HepG2 (cell line): Measurements from ENCODE around the gene CPNE5. TPM values are rescaled to one million over a fixed set of nuclear protein-coding genes. Genes with fewer than 3 reads are reported as not detected.

Experiments used
- GABPB1 ChIP-seq: IDR thresholded peaks from 2 replicates; pipeline ENCODE4 v1.6.1; 2016; ENCODE audit warnings: mild to moderate bottlenecking, missing genetic modification reagents, moderate library complexity, missing compliant biosample characterization
- GLI4 ChIP-seq: sonication (generic); formaldehyde crosslinking; IDR thresholded peaks from 2 replicates; pipeline ENCODE4 v1.5.1; 2020; ENCODE audit warnings: missing genetic modification reagents, mild to moderate bottlenecking, moderate library complexity, borderline replicate concordance
- HDAC6 ChIP-seq: fragments of 200-600 bp; sonication (generic); IDR thresholded peaks from 2 replicates; pipeline ENCODE4 v1.7.0; 2017; ENCODE audit warnings: mild to moderate bottlenecking, antibody characterized with exemption, low read length, low read depth
- HIVEP1 ChIP-seq: sonication (generic); formaldehyde crosslinking; IDR thresholded peaks from 2 replicates; pipeline ENCODE4 v1.4.0; 2020; ENCODE audit warnings: mild to moderate bottlenecking, missing genetic modification reagents
- HOXD1 ChIP-seq: sonication (generic); formaldehyde crosslinking; IDR thresholded peaks from 2 replicates; pipeline ENCODE4 v1.5.0; 2020; ENCODE audit warnings: missing genetic modification reagents
- IKZF4 ChIP-seq: sonication (generic); formaldehyde crosslinking; IDR thresholded peaks from 2 replicates; pipeline ENCODE4 v1.5.1; 2020; ENCODE audit warnings: borderline replicate concordance, mild to moderate bottlenecking, low read depth, missing genetic modification reagents; ENCODE audit errors: not compliant biosample characterization
- KDM3A ChIP-seq: IDR thresholded peaks from 2 replicates; pipeline ENCODE4 v1.6.1; 2018; ENCODE audit warnings: low read depth, missing compliant biosample characterization
- NFE2L1 ChIP-seq: sonication (generic); formaldehyde crosslinking; IDR thresholded peaks from 2 replicates; pipeline ENCODE4 v1.4.0; 2020; ENCODE audit warnings: missing genetic modification reagents, mild to moderate bottlenecking, borderline replicate concordance
- NR2F6 ChIP-seq, 2 experiments: IDR thresholded peaks; 2 replicates each; pipeline ENCODE4 v1.6.1; 2016; ENCODE audit warnings: antibody characterized with exemption in 1 of 2, mild to moderate bottlenecking in 1 of 2
- NRL ChIP-seq: sonication (generic); formaldehyde crosslinking; IDR thresholded peaks from 2 replicates; pipeline ENCODE4 v1.5.0; 2020; ENCODE audit warnings: missing genetic modification reagents, mild to moderate bottlenecking, moderate library complexity, borderline replicate concordance
- SP5 ChIP-seq: IDR thresholded peaks from 2 replicates; pipeline ENCODE4 v1.6.1; 2016; ENCODE audit warnings: low read depth, borderline replicate concordance
- TARDBP ChIP-seq: sonication (generic); formaldehyde crosslinking; IDR thresholded peaks from 2 replicates; pipeline ENCODE4 v1.8.0; 2022; ENCODE audit warnings: mild to moderate bottlenecking, missing genetic modification reagents
- U2AF1 ChIP-seq: fragments of 200-400 bp; formaldehyde crosslinking; optimal IDR thresholded peaks from 2 replicates; pipeline ENCODE3; 2017; ENCODE audit warnings: mild to moderate bottlenecking, low read depth, low read length
- WIZ ChIP-seq: sonication (generic); formaldehyde crosslinking; IDR thresholded peaks from 2 replicates; pipeline ENCODE4 v1.5.1; 2020; ENCODE audit warnings: mild to moderate bottlenecking, missing genetic modification reagents
- ZFP82 ChIP-seq: sonication (generic); formaldehyde crosslinking; IDR thresholded peaks from 2 replicates; pipeline ENCODE4 v1.5.1; 2020; ENCODE audit warnings: mild to moderate bottlenecking, missing genetic modification reagents, borderline replicate concordance
- ZNF510 ChIP-seq: sonication (generic); formaldehyde crosslinking; IDR thresholded peaks from 2 replicates; pipeline ENCODE4 v1.4.0; 2020; ENCODE audit warnings: low read depth, mild to moderate bottlenecking, missing genetic modification reagents
- polyA plus RNA-seq, 8 experiments: library from polyadenylated mRNA; depleted of rRNA in 3 of 8; stranded (reverse) in 7 of 8; unstranded in 1 of 8; fragments of >200 nt; fragmentation: Illumina TruSeq in 4 of 8; extraction: Trizol in 4 of 8; gene quantifications; 2 replicates each; pipeline versions ENCODE4 v1.2.1 to v1.2.3, GENCODE V29; 2011 to 2016; ENCODE audit warnings: low read depth in 4 of 8, missing spikeins in 1 of 8, mixed read lengths in 1 of 8; ENCODE audit not compliant: insufficient read depth in 1 of 8
- total RNA-seq, 5 experiments: library from RNA; depleted of rRNA; stranded (reverse); fragments of >200 nt; fragmentation: Illumina TruSeq; extraction: Trizol; gene quantifications; 2 replicates each; pipeline ENCODE4 v1.2.3, GENCODE V29; 2016; ENCODE audit warnings: low read depth in 1 of 5
- TF ChIP-seq, protein P1 (sequence below): conservative IDR thresholded peaks from 2 replicates; pipeline ENCODE4 v1.6.1; 2018; ENCODE audit warnings: missing genetic modification reagents
- TF ChIP-seq, protein P2 (sequence below): sonication (generic); formaldehyde crosslinking; IDR thresholded peaks from 2 replicates; pipeline ENCODE4 v1.5.0; 2020; ENCODE audit warnings: missing genetic modification reagents
- TF ChIP-seq, protein P3 (sequence below): sonication (generic); formaldehyde crosslinking; IDR thresholded peaks from 2 replicates; pipeline ENCODE4 v1.4.0; 2020; ENCODE audit warnings: missing genetic modification reagents
- TF ChIP-seq, protein P4 (sequence below): sonication (generic); formaldehyde crosslinking; IDR thresholded peaks from 2 replicates; pipeline ENCODE4 v1.4.0; 2020; ENCODE audit warnings: mild to moderate bottlenecking, missing genetic modification reagents
- TF ChIP-seq, protein P5 (sequence below): sonication (generic); formaldehyde crosslinking; IDR thresholded peaks from 2 replicates; pipeline ENCODE4 v1.8.0; 2022; ENCODE audit warnings: low read depth, missing genetic modification reagents

Gene CPNE5
- total and polyA plus RNA-seq, 2 of the 13 experiments (the other 11 are each of a cell fraction or from before 2014, with no cell fraction given): 0.16 TPM; not detected in 1

DNA sequence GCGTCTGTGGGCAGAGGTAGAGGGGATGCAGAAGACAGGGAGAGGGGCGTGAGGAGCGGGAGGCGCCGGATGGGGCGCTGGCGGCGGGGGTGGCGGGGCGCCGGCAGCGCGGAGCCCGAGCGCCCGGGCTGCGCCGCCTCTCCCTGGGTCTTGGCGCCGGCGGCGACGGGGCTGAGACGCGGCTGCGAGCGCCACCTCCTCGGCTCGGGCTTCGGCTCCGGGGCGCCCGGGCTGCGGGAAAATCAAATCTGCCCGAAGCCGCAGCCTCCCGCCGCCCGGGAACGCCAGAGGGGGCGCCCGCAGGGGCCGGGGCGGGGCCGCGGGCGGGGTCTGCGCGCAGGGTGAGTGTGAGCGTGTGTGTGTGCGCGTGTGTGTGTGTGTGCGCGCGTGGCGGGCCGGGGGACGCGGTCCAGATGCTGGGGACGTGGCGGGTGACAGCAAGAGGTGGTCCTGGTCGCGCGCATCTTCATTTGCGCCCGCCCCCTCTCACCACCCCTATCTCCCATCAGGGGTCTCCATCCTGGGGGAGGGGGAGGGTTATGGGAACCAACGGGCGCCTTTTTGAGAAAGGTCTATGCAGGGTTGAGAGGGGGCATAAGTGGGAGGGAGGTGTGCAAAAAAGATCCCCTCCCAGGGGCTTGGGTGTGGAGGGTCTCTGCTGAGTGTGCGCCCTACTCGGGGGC, 646 bp upstream of the CPNE5 start (continued):
- TF ChIP-seq, protein P1, sequence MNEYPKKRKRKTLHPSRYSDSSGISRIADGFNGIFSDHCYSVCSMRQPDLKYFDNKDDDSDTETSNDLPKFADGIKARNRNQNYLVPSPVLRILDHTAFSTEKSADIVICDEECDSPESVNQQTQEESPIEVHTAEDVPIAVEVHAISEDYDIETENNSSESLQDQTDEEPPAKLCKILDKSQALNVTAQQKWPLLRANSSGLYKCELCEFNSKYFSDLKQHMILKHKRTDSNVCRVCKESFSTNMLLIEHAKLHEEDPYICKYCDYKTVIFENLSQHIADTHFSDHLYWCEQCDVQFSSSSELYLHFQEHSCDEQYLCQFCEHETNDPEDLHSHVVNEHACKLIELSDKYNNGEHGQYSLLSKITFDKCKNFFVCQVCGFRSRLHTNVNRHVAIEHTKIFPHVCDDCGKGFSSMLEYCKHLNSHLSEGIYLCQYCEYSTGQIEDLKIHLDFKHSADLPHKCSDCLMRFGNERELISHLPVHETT (CRISPR knock-in tag): no peak
- TF ChIP-seq, protein P2, sequence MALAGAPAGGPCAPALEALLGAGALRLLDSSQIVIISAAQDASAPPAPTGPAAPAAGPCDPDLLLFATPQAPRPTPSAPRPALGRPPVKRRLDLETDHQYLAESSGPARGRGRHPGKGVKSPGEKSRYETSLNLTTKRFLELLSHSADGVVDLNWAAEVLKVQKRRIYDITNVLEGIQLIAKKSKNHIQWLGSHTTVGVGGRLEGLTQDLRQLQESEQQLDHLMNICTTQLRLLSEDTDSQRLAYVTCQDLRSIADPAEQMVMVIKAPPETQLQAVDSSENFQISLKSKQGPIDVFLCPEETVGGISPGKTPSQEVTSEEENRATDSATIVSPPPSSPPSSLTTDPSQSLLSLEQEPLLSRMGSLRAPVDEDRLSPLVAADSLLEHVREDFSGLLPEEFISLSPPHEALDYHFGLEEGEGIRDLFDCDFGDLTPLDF (CRISPR knock-in tag): no peak
- TF ChIP-seq SP5 (0 out of 2 replicates have a peak, but pooled peaks have one; percentile 35), NFE2L1 (CRISPR knock-in tag) (no peak), HDAC6 (no peak), TARDBP (CRISPR knock-in tag) (no peak), HOXD1 (no peak), IKZF4 (CRISPR knock-in tag) (peak; percentile 54), U2AF1 (no peak), ZNF510 (CRISPR knock-in tag) (no peak), NR2F6 (IDR thresholded peaks at IDR 0.05) (no peak), NR2F6 (CRISPR knock-in tag; IDR thresholded peaks at IDR 0.05) (no peak), ZFP82 (CRISPR knock-in tag) (peak; percentile 26; the same call in 1 of the 2 replicates), GABPB1 (CRISPR knock-in tag) (no peak; the same call in 1 of the 2 replicates), WIZ (CRISPR knock-in tag) (no peak), HIVEP1 (CRISPR knock-in tag) (no peak), NRL (no peak), GLI4 (CRISPR knock-in tag) (no peak), KDM3A (no peak)
- TF ChIP-seq, protein P3, sequence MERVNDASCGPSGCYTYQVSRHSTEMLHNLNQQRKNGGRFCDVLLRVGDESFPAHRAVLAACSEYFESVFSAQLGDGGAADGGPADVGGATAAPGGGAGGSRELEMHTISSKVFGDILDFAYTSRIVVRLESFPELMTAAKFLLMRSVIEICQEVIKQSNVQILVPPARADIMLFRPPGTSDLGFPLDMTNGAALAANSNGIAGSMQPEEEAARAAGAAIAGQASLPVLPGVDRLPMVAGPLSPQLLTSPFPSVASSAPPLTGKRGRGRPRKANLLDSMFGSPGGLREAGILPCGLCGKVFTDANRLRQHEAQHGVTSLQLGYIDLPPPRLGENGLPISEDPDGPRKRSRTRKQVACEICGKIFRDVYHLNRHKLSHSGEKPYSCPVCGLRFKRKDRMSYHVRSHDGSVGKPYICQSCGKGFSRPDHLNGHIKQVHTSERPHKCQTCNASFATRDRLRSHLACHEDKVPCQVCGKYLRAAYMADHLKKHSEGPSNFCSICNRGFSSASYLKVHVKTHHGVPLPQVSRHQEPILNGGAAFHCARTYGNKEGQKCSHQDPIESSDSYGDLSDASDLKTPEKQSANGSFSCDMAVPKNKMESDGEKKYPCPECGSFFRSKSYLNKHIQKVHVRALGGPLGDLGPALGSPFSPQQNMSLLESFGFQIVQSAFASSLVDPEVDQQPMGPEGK (CRISPR knock-in tag): 0 out of 2 replicates have a peak, but pooled peaks have one; percentile 27
- TF ChIP-seq, protein P4, sequence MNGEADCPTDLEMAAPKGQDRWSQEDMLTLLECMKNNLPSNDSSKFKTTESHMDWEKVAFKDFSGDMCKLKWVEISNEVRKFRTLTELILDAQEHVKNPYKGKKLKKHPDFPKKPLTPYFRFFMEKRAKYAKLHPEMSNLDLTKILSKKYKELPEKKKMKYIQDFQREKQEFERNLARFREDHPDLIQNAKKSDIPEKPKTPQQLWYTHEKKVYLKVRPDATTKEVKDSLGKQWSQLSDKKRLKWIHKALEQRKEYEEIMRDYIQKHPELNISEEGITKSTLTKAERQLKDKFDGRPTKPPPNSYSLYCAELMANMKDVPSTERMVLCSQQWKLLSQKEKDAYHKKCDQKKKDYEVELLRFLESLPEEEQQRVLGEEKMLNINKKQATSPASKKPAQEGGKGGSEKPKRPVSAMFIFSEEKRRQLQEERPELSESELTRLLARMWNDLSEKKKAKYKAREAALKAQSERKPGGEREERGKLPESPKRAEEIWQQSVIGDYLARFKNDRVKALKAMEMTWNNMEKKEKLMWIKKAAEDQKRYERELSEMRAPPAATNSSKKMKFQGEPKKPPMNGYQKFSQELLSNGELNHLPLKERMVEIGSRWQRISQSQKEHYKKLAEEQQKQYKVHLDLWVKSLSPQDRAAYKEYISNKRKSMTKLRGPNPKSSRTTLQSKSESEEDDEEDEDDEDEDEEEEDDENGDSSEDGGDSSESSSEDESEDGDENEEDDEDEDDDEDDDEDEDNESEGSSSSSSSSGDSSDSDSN: peak; percentile 44; the same call in 1 of the 2 replicates
- TF ChIP-seq, protein P5, sequence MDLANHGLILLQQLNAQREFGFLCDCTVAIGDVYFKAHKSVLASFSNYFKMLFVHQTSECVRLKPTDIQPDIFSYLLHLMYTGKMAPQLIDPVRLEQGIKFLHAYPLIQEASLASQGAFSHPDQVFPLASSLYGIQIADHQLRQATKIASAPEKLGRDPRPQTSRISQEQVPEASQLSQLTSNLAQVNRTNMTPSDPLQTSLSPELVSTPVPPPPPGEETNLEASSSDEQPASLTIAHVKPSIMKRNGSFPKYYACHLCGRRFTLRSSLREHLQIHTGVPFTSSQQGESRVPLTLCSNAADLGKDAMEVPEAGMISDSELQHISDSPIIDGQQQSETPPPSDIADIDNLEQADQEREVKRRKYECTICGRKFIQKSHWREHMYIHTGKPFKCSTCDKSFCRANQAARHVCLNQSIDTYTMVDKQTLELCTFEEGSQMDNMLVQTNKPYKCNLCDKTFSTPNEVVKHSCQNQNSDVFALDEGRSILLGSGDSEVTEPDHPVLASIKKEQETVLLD (CRISPR knock-in tag): peak; percentile 31; the same call in 1 of the 2 replicates
